HG02885 (cell line): Measurements from ENCODE around the gene AKAP8.
A peak's percentile ranks its signal among the peaks of the same experiment; 100 is the strongest.
"Not testable (repeated sequence)": the region's sequence is repeated elsewhere in the genome, so short reads cannot be mapped to it uniquely, and the experiment has no call there.

Experiments used
- ATAC-seq: cut with Tn5 transposase; IDR thresholded peaks from one replicate; pipeline ENCODE4 v1.9.1; 2021; ENCODE audit warnings: mild to moderate bottlenecking; ENCODE audit not compliant: unreplicated experiment, poor library complexity

The AKAP8 gene

DNA sequence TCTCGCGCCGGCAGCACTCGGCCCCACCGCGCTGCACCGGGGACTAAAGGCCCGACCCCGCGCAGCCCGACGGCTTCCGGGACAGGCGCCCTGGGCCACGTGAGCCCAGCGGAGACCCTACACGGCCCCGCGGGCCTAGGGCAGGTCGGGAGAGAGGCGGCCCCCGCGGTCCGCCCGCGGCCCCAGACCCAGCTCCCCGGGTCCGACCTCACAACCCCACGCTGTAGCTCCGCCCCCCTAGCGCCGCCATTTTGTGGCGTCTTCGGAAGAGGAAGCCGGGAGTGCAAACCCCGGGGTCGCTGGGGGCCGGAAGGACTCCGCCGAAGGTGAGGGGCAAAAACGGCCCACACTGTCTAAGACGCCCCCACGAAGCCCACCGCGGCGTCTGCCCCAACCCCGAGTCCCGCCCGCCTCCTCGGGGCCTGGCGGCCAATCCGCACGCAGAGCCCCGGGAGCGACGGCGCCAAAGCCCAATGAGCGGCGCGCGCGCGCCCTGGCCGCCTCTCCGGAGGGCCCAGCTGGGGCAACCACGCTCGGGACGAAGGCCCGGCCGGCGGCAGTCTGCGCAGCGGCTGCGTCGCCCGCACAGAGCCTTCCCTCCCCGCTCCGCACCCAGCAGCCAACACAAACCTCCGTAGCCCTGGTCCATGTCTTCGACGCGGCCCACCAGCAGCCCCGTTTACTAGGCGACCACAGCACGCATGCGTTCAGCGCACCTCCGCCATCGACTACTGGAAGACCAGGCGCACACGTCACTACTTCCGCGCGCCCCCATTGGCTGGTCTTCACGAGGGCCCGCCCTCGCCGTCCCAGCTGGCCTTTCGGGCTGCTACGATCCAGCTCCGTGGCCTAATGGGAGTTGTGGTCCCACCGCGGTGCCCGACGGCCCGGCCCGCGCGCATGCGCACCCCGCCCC is at the start of gene AKAP8:
AKAP8 (minus strand) TSS at position 705 of the 916 bp plus-strand sequence; CDS start at position 649, 56 bp downstream.
- peak; percentile 85 for ATAC-seq

DNA sequence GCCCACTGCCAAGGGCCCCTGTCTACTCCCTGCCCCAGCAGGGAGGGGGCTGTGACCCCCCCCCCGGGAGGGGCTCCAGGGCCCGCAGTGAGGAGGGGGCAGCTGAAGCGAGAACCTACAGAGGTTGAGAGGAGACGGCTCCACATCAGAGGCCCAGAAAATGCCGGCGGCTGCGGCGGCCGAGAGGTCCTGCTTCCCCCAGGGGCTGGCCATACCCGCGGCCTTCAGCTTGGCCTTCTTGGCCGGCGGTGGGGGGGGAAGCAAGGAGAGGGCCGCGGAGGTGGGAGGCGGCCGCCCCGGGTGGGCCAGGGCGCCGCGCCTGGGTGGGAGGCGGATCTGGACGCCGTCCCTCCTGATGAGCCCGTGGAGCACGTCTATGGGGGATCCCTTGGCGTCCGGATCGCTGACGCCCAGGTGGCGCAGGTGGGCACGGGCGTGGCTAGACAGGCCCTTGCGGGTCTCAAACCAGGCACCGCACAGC is 48.4 kb upstream of the AKAP8 start:
- ATAC-seq, result no peak

GRCh38 chr19:15427350-15427700 is 47.7 kb upstream of the AKAP8 start:
- ATAC-seq, result no peak

DNA sequence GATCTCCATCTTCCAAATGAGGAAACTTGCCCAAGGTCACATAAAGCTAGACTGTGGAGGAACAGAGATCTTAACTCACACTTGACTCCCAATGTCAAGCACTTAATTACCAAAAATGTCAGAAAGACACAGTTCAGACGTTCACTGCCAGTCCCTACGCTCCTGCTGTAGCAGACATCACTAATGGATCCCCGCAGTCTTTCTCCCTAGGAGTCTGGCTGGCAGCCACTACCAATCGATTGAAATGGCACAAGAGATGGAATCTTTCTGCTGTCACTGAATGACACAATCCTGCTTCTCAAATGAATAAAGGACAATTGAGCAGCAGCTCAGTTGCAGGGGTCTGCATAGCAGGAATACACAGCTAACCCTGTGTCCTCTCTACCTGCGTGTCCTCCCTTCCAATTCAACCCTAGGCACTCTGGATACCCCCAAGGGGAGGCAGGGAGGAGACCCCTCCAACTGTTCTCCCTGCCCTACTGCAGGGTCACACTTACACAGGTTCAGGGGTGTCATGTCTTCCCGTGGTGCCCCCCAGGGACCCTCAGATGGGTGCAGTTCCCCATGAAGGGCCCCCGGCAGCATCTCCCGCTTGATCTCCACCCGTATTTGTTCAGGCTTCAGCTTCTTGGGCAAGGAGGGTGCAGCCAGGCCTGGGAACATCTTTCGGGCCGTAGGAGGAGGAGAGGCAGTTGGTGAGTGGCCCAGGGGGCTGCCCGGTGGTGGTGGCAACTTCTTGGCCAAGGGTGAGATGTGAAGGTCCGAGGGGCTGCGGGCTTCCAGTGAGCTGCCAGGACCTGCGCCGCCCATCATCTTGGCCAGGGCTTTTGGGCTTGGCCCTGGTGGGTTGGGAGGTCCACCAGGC is 47.1 kb upstream of the AKAP8 start:
- no peak for ATAC-seq

DNA sequence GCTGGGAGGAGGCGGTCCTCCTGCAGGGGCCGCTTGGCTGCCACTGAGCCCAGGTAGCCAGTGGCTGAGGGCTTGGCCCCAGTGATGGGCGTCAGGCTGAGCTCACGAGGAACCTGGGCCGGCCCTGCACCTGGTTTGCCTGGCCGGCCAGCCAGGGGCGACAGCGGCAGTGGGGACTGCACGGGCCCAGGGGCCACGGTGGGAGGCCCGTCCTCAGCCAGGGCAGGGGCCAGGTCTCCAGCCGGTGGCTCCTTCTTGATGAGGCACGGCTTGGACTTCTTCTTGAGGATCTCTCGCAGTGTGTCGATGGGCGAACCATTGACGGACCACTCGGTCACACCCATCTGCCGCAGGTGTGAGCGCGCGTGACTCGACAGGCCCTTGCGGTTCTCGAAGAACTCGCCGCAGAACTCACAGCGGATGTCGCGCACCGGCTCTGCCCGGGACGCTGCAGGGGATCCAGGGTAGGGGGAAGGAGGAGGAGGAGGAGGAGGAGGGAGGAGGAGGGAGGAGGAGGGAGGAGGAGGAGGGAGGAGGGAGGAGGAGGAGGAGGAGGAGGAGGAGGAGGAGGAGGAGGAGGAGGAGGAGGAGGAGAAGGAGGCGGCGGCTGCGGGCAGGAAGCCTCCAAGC is 45.8 kb upstream of the AKAP8 start:
- ATAC-seq, result no peak

DNA sequence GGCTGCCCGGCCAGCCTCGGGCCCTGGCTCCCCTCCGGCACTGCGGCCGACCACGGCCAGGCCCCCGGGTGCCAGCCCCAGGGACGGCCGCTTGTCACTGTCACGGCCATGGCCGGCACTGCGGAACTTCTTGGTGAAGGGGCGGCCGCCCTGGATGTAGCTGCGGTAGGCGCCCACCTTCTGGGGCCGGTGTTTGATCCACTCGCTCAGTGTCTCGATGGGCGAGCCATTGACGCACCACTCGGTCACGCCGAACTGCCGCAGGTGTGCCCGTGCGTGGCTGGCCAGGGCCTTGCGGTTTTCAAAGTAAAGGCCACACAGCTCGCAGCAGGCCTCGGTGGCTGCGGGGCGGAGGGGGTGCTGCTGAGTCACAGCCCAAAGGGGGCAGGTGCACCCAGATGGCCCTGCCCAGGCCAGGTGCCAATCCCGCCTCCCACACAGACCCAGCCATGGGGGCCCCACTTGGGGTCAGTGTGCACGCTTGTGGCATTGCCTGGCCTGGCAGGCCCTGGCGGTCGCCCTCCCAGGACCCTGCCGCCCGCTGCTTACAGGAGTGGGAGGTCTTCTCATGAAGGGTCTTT is 45.2 kb upstream of the AKAP8 start:
- no peak for ATAC-seq

- ATAC-seq, result no peak
Measured at GRCh38 chr19:15424121-15424520, 44.5 kb upstream of the AKAP8 start.

GRCh38 chr19:15423130-15423529 is 43.5 kb upstream of the AKAP8 start:
- ATAC-seq, result no peak

DNA sequence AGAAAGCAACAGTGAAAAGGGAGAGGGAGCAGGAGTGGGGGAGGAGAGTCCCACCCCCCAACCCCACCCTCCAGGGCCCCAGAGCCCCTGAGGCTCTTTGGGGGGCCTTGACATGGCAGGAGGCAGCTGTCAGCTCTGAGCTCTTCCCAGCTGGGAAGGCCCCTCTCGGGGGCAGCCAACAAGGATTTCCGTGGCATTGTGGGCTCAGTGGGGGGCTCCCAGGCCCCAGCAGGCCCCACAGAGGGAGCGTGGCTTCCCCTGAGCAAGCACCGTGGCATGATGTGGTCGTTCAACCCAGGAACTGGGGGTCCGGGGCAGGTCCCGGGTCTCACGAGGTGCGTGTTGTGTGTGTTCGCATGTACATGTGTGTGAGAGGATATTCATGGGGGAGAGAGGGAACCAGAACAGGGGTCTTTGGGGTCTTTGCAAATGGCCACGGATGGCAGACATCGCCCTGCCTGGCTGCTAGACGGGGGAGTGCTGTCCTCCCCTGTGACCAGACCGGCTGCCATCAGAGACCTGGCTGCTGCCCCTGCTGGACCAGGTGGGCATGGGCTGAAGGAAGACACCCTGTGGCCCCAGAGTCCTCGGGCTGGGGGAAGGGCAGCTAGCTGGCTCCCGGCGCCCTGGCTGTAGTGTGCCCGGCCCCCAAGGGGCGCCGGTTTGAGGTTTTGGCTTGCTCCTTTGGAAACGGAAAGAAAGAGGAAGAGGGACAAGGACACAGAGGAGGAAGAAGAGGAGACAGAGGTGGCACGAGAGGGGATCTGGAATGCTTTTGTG is 42.9 kb upstream of the AKAP8 start:
- ATAC-seq, result no peak

DNA sequence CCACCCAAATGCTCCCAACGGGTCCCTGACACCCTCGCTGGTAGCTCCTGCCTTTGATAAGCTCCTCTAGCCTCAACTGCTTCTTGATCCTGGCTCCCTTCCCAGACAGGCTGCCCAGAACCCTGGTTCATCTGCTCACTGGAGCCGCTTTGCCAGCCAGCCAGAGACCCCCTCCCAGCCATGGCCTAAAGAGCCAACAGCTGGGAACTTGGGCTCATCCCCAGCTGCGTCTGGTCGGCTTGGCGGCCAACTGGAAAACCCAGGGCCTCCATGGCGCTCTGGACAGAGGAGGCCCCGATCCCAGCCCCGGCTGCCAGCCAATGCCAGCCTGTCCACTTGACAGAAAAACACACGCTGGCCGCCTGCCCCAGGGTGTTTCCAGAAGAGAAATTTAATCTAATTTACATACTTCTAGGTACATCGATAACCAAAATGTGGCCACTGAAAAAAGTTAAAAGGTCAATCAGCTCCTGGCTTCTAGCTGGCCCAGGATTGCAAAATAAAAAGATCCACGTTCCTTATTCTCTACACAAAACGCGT is 42.2 kb upstream of the AKAP8 start:
- ATAC-seq, result no peak

DNA sequence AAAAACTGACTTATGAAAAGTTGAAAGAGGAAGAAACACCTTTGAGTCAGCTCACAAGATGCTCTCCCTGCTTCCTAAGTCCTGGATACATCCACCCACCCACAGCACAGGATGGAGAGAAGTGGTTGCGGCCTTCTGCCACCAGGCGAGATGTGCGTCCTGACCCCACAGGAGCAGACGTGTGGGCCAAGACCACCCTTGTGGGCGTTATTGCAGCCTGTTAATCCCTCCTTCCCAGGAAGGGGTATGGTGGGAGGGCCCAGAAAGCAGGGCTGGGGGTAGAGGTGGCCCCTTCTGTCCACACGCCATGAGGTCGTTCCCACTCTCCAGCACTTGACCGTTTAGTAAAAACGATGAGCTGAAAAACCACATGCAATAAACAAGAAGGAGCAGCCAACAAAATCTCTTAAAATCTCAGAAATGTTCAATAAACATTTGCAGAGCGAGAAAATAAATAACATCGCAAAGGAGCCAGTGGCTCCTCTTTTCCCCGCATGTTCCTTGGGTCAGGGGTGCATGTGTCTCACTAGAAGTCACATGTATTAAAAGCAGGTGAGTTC is 41.6 kb upstream of the AKAP8 start:
- ATAC-seq, result no peak

DNA sequence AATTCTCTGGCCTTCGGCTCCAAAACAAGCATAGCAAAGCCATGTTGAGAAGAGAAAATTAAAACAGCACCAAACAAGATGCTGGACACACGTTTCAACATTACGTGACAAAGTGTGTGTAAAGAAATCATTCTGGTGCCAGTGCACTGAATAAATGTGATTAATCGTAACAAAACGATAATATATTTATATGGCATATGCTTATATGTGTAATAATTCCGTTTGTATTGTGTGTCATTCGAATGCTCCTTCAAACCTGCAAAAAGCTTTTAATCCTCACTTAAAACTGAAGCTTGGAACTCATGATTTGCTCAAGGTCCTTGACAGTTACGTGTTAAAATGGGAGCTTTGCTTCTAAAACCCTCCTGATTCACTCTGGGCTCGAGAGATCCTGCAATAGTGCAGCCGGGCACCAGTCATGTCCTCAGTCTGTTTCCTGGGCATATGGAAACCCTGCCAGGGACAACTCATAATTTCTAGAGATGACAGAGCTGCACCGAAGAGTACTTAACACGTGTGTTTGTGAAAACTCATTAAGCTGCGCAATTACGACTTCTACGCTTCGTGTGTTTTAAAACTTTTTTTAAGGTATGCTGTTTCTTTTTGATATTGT is 39.9 kb upstream of the AKAP8 start:
- ATAC-seq, result no peak

DNA sequence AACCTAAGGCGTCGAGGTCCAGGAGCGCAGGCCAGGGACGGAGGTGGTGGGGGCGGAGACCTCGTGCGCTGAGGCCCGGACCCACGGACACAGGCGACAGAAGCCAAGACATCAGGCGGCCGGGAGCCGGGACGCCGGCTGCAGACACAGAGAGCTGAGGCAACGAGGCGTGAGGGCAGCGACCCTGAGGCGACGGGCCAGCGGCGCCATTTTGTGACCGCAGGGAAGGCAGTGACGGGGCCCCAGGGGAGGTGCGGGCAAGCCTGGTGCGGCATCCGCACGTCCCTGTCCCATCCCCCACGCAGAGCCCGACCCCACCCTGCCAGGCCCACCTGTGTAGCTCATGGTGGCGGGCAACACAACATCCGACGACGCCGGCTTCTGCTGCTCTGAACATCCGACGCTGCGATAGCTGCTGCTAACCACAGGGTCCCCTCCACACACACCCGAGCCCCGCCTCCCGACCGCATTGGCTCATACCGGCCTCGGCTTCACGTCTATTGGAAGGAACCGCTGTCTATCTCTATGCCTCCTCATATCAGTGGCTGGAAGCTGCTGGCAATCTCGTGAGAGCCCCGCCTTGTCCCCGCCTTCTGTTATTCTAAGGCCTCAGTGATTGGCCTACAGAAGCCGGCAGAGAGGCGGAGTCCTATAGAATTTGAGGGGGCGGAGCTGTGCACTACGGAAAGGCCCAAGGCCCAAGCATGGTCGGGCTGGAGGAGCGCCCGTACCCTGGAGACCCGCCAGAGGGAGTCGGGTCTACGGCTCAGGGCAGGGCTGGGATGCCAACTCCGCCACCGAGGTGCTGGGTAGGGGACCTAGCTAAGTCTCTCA is 39.2 kb upstream of the AKAP8 start, which contains the start of gene AKAP8L:
AKAP8L (minus strand) TSS at position 410 of the 834 bp plus-strand sequence; CDS start at position 345, 65 bp downstream.
- ATAC-seq, result peak; percentile 97

DNA sequence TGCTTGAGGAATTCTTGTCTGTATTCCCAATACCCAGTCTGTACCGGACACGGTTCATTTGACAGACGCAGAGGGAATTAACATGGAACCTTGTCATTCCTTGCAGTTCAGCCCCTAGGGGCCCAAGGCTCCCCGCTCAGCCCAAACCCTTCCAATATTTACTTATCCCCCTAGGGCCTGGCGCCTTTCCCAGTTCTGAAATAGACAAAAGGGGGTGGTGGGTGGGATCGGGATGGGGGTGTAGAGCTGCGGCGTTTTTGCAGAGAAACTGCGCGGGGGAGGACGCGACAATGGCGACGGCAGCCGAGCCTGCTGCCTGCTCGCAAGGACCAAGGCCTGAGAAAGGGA is 38.6 kb upstream of the AKAP8 start:
- ATAC-seq, result no peak

GRCh38 chr19:15417699-15418098 is 38.1 kb upstream of the AKAP8 start:
- no peak for ATAC-seq

DNA sequence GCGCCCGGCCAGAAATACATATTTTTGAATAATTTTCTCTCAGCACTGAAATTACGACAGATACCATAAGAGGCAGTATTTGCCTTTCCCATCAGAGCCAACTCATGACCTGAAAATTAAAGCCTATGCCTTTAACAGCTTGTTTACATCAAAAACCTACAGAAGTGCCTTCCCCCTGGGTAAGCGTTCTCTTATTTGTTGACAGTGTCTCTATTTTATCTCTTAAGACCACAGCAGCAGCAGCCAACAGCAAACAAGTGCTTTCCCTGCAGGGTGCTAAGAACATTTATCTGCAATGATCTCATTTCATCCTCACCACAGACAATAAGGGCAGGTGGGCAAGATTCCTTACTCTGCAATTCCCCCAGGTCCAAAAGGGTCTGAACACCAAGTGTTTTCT is 33.2 kb upstream of the AKAP8 start:
- no peak for ATAC-seq

DNA sequence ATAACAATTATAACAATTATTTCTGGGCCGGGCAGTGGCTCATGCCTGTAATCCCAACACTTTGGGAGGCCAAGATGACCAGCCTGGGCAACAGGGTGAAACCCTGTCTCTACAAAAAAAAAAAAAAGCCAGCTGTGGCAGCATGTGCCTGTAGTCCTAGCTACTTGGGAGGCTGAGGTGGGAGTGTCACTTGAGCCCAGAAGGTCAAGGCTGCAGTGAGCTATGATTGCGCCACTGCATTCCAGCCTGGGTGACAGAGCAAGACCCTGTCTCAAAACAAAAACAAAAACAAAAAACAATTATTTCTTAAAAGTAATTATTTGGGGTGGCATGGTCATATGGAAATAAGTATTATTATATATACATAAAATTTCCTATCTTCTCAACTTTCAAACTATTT is 31.8 kb upstream of the AKAP8 start:
- ATAC-seq, result not testable (repeated sequence)

- no peak for ATAC-seq
Measured at GRCh38 chr19:15404780-15405211, 25.2 kb upstream of the AKAP8 start.
